CD4-positive, alpha-beta memory T cell (primary cell): ENCODE measurements around the gene CFH. TPM values are rescaled to one million over a fixed set of nuclear protein-coding genes. Genes with fewer than 3 reads are reported as not detected.

Experiments
- CTCF ChIA-PET: fragments of 350-600 bp; sonication (Branson Sonifier 250); formaldehyde crosslinking; loops from one replicate; lab custom pipeline; 2021; ENCODE audit warnings: inconsistent platforms; ENCODE audit not compliant: partially characterized antibody; lab: Charles Lee
- POLR2A ChIA-PET: fragments of 350-600 bp; sonication (Branson Sonifier 250); formaldehyde crosslinking; loops from one replicate; lab custom pipeline; 2021; ENCODE audit not compliant: partially characterized antibody; lab: Charles Lee
- DNase-seq, 5 donors: peaks; one replicate each; pipeline versions ENCODE4 v3.0.0 to v3.0.0-alpha.2; 2020 to 2022; ENCODE audit warnings: mixed read lengths in 1 of 5
- H3K27ac ChIP-seq: one replicate; pipeline ENCODE4 v1.7.0; 2013; ENCODE audit warnings: low read depth, low read length
- H3K27me3 ChIP-seq: 2 replicates; pipeline ENCODE4 v1.7.0; 2013; ENCODE audit warnings: mild to moderate bottlenecking, low read length, moderate library complexity; ENCODE audit not compliant: insufficient read depth
- H3K36me3 ChIP-seq: 2 replicates; pipeline ENCODE4 v1.7.0; 2013; ENCODE audit warnings: mild to moderate bottlenecking, low read length, moderate library complexity; ENCODE audit not compliant: insufficient read depth
- H3K4me1 ChIP-seq: 2 replicates; pipeline ENCODE4 v1.7.0; 2013; ENCODE audit warnings: mild to moderate bottlenecking, low read length, moderate library complexity; ENCODE audit not compliant: insufficient read depth
- H3K4me3 ChIP-seq, 2 donors: one replicate each; pipeline ENCODE4 v1.7.0; 2013; ENCODE audit warnings: low read length in 2 of 2, mild to moderate bottlenecking in 1 of 2
- H3K9me3 ChIP-seq, 2 donors: one replicate each; pipeline ENCODE4 v1.7.0; 2013; ENCODE audit warnings: low read length in 2 of 2, control low read depth in 1 of 2; ENCODE audit not compliant: control insufficient read depth in 1 of 2
- H3K27ac Mint-ChIP-seq, 7 donors: one replicate each; pipeline ENCODE4 v1.8.0; 2020 to 2021; ENCODE audit warnings: mixed read lengths in 7 of 7, mild to moderate bottlenecking in 6 of 7, inconsistent platforms in 3 of 7, moderate library complexity in 3 of 7
- H3K27me3 Mint-ChIP-seq, 2 donors: one replicate each; pipeline ENCODE4 v1.8.0; 2020 to 2021; ENCODE audit warnings: mixed read lengths in 2 of 2
- H3K36me3 Mint-ChIP-seq, 2 donors: one replicate each; pipeline ENCODE4 v1.8.0; 2020 to 2021; ENCODE audit warnings: mixed read lengths in 2 of 2, inconsistent platforms in 1 of 2, mild to moderate bottlenecking in 1 of 2
- H3K4me1 Mint-ChIP-seq, 4 donors: one replicate each; pipeline ENCODE4 v1.8.0; 2020 to 2021; ENCODE audit warnings: mixed read lengths in 4 of 4, mild to moderate bottlenecking in 1 of 4
- H3K4me3 Mint-ChIP-seq, 8 donors: one replicate each; pipeline ENCODE4 v1.8.0; 2020 to 2021; ENCODE audit warnings: mixed read lengths in 8 of 8, mild to moderate bottlenecking in 7 of 8, moderate library complexity in 6 of 8, inconsistent platforms in 3 of 8
- H3K9me3 Mint-ChIP-seq, 8 donors: one replicate each; pipeline ENCODE4 v1.8.0; 2020 to 2021; ENCODE audit warnings: mixed read lengths in 8 of 8, mild to moderate bottlenecking in 5 of 8, inconsistent platforms in 3 of 8, moderate library complexity in 1 of 8
- intact Hi-C: fragments of 100-400 bp; cut with micrococcal nuclease; formaldehyde crosslinking; loops from one replicate; pipeline ENCODE4 v1.15.1; 2023
- polyA plus RNA-seq, 2 donors: library from polyadenylated mRNA; unstranded; fragments of 300-500 nt; fragmentation: Illumina TruSeq; gene quantifications; one replicate each; pipeline ENCODE4 v1.2.3, GENCODE V29; 2021
- total RNA-seq, 2 experiments: library from RNA; stranded (reverse); gene quantifications; one replicate each; pipeline ENCODE4 v1.2.3, GENCODE V29; 2021

The CFH gene
- total RNA-seq (10 to 100 TPM; 11.9 to 13.4 TPM), polyA plus RNA-seq (10 to 100 TPM; 13.8 to 16.6 TPM)

GRCh38 chr1:196651637-196652215 is at the start of gene CFH:
Gene CFH (plus strand): TSS chr1:196652043. CDS start chr1:196652118, 75 bp downstream.
- Histone ChIP-seq H3K27ac (no peak within 1 kb of the TSS), H3K27me3 (no peaks in the 10 kb centered on the region), H3K36me3 (no peaks in the 10 kb centered on the region), H3K4me1 (peaks cover 14% of the 10 kb centered on the region), H3K9me3 (no peaks in the 10 kb centered on the region), H3K4me3 (peak within 1 kb of the TSS; percentile 12 to 25)
- Mint-ChIP-seq H3K4me1 (peaks cover 21 to 38% (median 31%) of the 10 kb centered on the region in 4 donors), H3K27ac (peak within 1 kb of the TSS; percentile 65 to 88 (median 77)), H3K4me3 (peak within 1 kb of the TSS; percentile 80 to 90 (median 86)), H3K36me3 (peaks cover 0 to 1% of the 10 kb centered on the region in 2 donors), H3K9me3 (no peaks in the 10 kb centered on the region), H3K27me3 (no peaks in the 10 kb centered on the region)
- peak in 4 of 5 donors; percentile 6 to 30 (median 16) for DNase-seq
- ChIA-PET CTCF (interaction anchor here (1.0 kb wide), 1 partner anchor 10 kb away, joined by 4 read pairs; no protein-coding TSS in a partner anchor), POLR2A (no interaction called here)
- intact Hi-C loops, result no loop called here

GRCh38 chr1:196603651-196604050 is 48.2 kb upstream of the CFH start:
- Mint-ChIP-seq H3K9me3 (peaks cover 0 to 4% (median 0%) of the 10 kb centered on the region in 8 donors), H3K4me3 (no peak overlapping the region), H3K36me3 (no peaks in the 10 kb centered on the region), H3K4me1 (peaks cover 5 to 8% (median 7%) of the 10 kb centered on the region in 4 donors), H3K27ac (no peak overlapping the region), H3K27me3 (peaks cover 10% of the 10 kb centered on the region in 2 donors)
- Histone ChIP-seq H3K36me3 (no peaks in the 10 kb centered on the region), H3K27ac (no peak overlapping the region), H3K27me3 (no peaks in the 10 kb centered on the region), H3K4me3 (no peak overlapping the region), H3K4me1 (no peaks in the 10 kb centered on the region), H3K9me3 (no peaks in the 10 kb centered on the region)
- DNase-seq, result no peak
- POLR2A ChIA-PET, result no interaction called here
- intact Hi-C loops, result no loop called here
- CTCF ChIA-PET, result no interaction called here

- no peak overlapping the region for H3K4me3 ChIP-seq
Observed at GRCh38 chr1:196607981-196608380, 43.9 kb upstream of the CFH start.

GRCh38 chr1:196608390-196609369 is 43.2 kb upstream of the CFH start, which contains the start of gene KCNT2:
Gene KCNT2 (minus strand): TSS chr1:196608440. CDS start chr1:196608309, 131 bp downstream.
- POLR2A ChIA-PET, result no interaction called here
- no peak within 1 kb of the TSS for H3K4me3 ChIP-seq

More at GRCh38 chr1:196607981-196608380, 43.9 kb upstream of the CFH start:
- intact Hi-C loops, result no loop called here
- H3K27ac ChIP-seq, result no peak overlapping the region
- no peaks in the 10 kb centered on the region for H3K4me1 ChIP-seq
- peaks cover 0 to 6% (median 0%) of the 10 kb centered on the region in 8 donors for H3K9me3 Mint-ChIP-seq
- ChIA-PET POLR2A (no interaction called here), CTCF (no interaction called here)
- no peak for DNase-seq
- H3K9me3 ChIP-seq, result no peaks in the 10 kb centered on the region
- peaks cover 5 to 8% (median 7%) of the 10 kb centered on the region in 4 donors for H3K4me1 Mint-ChIP-seq
- no peaks in the 10 kb centered on the region for H3K36me3 ChIP-seq
- peak overlapping the region; percentile 68 to 86 (median 79) for H3K4me3 Mint-ChIP-seq
- no peaks in the 10 kb centered on the region for H3K36me3 Mint-ChIP-seq
- peaks cover 17 to 21% of the 10 kb centered on the region in 2 donors for H3K27me3 Mint-ChIP-seq
- no peaks in the 10 kb centered on the region for H3K27me3 ChIP-seq
- peak overlapping the region in 2 of 7 donors; percentile 38 to 70 for H3K27ac Mint-ChIP-seq

GRCh38 chr1:196609370-196609737 is 42.5 kb upstream of the CFH start:
- H3K36me3 Mint-ChIP-seq, result no peaks in the 10 kb centered on the region
- DNase-seq, result no peak
- H3K27me3 ChIP-seq, result no peaks in the 10 kb centered on the region
- peaks cover 21 to 23% of the 10 kb centered on the region in 2 donors for H3K27me3 Mint-ChIP-seq
- H3K4me3 ChIP-seq, result no peak overlapping the region
- peaks cover 0 to 6% (median 0%) of the 10 kb centered on the region in 8 donors for H3K9me3 Mint-ChIP-seq
- H3K9me3 ChIP-seq, result no peaks in the 10 kb centered on the region
- peak overlapping the region in 4 of 8 donors; percentile 15 to 86 (median 53) for H3K4me3 Mint-ChIP-seq
- ChIA-PET CTCF (no interaction called here), POLR2A (no interaction called here)
- intact Hi-C loops, result no loop called here
- peaks cover 5 to 8% (median 7%) of the 10 kb centered on the region in 4 donors for H3K4me1 Mint-ChIP-seq
- no peak overlapping the region for H3K27ac Mint-ChIP-seq
- H3K36me3 ChIP-seq, result no peaks in the 10 kb centered on the region
- no peak overlapping the region for H3K27ac ChIP-seq
- no peaks in the 10 kb centered on the region for H3K4me1 ChIP-seq

More at GRCh38 chr1:196608390-196609369, 43.2 kb upstream of the CFH start, which contains the start of gene KCNT2:
- Histone ChIP-seq H3K27ac (no peak within 1 kb of the TSS), H3K9me3 (no peaks in the 10 kb centered on the region), H3K36me3 (no peaks in the 10 kb centered on the region), H3K4me1 (no peaks in the 10 kb centered on the region), H3K27me3 (no peaks in the 10 kb centered on the region)
- Mint-ChIP-seq H3K4me3 (peak within 1 kb of the TSS; percentile 68 to 86 (median 79)), H3K9me3 (peaks cover 0 to 6% (median 0%) of the 10 kb centered on the region in 8 donors), H3K27ac (peak within 1 kb of the TSS in 3 of 7 donors; percentile 15 to 70 (median 38)), H3K27me3 (peaks cover 18 to 23% of the 10 kb centered on the region in 2 donors), H3K4me1 (peaks cover 5 to 8% (median 7%) of the 10 kb centered on the region in 4 donors), H3K36me3 (no peaks in the 10 kb centered on the region)
- CTCF ChIA-PET, result no interaction called here
- DNase-seq, result peak in 2 of 5 donors; percentile 5 to 39
- intact Hi-C loops, result no loop called here

- Histone ChIP-seq H3K9me3 (no peaks in the 10 kb centered on the region), H3K4me1 (no peaks in the 10 kb centered on the region), H3K27ac (no peak overlapping the region), H3K27me3 (no peaks in the 10 kb centered on the region), H3K36me3 (no peaks in the 10 kb centered on the region), H3K4me3 (no peak overlapping the region)
- POLR2A ChIA-PET, result no interaction called here
- CTCF ChIA-PET, result no interaction called here
- no peak for DNase-seq
- Mint-ChIP-seq H3K27me3 (peaks cover 21 to 22% of the 10 kb centered on the region in 2 donors), H3K27ac (no peak overlapping the region), H3K9me3 (peaks cover 0 to 6% (median 0%) of the 10 kb centered on the region in 8 donors), H3K4me3 (no peak overlapping the region), H3K36me3 (no peaks in the 10 kb centered on the region), H3K4me1 (peaks cover 5 to 8% (median 7%) of the 10 kb centered on the region in 4 donors)
- intact Hi-C loops, result no loop called here
Observed at GRCh38 chr1:196611873-196612272, 40.0 kb upstream of the CFH start.

GRCh38 chr1:196619721-196620120 is 32.1 kb upstream of the CFH start:
- Histone ChIP-seq H3K4me1 (no peaks in the 10 kb centered on the region), H3K4me3 (no peak overlapping the region), H3K9me3 (no peaks in the 10 kb centered on the region), H3K27ac (no peak overlapping the region), H3K36me3 (no peaks in the 10 kb centered on the region), H3K27me3 (no peaks in the 10 kb centered on the region)
- Mint-ChIP-seq H3K4me1 (no peaks in the 10 kb centered on the region), H3K36me3 (no peaks in the 10 kb centered on the region), H3K9me3 (no peaks in the 10 kb centered on the region), H3K4me3 (no peak overlapping the region), H3K27me3 (peaks cover 0 to 2% of the 10 kb centered on the region in 2 donors), H3K27ac (no peak overlapping the region)
- ChIA-PET POLR2A (no interaction called here), CTCF (no interaction called here)
- no peak for DNase-seq
- intact Hi-C loops, result no loop called here
